ENCODE data around the gene GNPDA2.
"Not testable (repeated sequence)": the region's sequence is repeated elsewhere in the genome, so short reads cannot be mapped to it uniquely, and the experiment has no call there.

Gene GNPDA2

DNA sequence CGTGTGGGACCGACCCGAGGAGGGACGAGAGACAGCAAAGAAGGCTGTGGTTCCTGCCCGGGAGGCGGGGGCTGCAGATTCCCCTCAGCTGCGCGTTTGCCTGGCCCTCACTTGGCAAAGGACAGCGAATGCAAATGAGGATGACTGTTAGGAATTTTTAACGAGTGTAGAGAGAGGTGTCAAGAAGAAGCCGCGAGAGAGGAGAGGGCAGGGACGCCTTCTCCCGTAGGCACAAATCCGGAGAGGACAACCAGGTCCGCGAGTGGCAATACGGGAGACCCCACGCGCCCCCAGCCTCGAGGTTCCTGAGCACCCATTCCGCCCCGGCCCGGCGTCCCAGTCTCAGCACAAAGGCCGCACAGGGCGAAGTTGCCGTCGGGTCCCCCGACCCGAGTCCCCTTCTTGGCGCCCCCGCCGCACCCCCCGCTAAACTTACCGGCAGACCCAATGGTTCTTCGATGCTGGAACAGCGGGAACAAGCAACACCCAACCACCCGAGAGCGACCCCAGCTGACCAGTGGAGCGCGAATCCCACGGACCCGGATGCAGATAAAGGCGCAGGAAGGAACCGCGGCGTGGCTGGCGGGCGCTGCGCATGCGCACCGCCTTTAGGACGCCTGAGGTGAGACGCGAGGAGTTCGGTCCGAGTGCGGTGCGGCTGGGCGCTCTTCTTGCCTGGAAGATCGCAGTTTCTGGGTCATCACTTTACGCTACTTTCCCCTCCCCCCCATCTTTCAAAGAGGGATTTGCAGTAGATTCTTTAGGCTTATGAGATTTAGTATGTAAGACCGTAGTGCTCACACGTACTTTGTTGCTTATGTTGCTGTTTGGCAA lies at the start of gene GNPDA2:
Gene GNPDA2 (minus strand): TSS at position 519 of the 834 bp plus-strand sequence. CDS start 4,349 bp downstream, outside the sequence.
- DNase-seq (ENCODE audit: low read depth in 2 of 2, low spot score in 1 of 2), result peak; percentile 45 to 60

DNA sequence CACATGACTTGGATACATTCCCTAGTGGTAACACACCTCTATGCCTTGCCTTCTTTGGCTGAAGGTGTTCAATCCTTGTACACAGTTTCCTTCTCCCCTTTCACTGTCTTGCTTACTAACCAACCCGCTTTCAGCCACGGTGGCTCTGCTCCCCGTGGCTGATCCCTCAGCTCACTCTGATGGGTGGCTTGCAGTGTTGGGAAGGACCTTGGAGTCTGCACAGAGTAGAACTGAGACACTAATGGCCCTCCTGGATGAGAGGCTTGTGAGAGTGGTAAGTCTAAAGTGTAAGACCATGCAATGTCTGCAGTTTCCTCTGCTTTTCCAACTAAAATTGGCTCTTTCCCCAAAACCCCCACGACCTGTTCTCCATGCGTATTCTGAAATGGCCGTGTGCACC lies 46.0 kb upstream of the GNPDA2 start:
- DNase-seq (ENCODE audit: low read depth in 2 of 2, low spot score in 1 of 2), result no peak

DNA sequence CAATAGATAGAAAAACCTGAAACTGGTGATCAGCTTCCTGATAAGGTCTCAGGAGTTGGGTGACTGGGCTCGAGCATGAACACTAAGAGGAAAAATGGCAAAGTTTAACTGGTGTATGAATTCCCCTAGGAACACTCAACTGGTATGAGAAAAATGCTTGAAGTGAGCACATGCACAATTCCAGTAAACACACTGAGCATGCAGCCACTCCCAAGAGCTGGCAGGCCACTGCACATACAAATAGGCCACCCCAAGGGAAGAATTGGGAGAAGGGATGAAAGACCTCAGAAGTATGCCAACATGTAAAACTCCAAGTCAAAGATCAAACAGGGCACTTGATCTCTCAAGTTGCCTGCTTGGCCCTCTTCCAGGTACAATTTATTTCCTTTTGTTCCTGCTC lies 45.4 kb upstream of the GNPDA2 start:
- no peak for DNase-seq (ENCODE audit: low read depth in 2 of 2, low spot score in 1 of 2)

DNA sequence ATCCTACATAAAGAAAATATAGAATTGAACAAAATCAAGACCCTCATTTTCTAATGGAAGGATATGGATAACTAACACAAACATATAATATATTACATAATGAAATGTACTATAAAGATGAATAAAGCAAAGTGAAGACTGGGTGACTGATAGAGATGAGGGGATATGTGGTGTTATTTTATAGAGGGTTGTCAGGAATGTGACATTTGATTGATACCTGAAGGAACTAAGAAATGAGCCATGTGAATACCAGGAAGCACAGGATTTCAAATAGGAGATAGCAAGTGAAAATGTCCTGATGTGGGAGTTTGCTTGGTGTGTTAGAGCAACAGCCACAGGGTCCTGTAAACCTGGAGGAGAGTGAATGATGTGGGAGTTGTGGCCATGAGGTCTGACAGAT lies 40.1 kb upstream of the GNPDA2 start:
- DNase-seq (ENCODE audit: low read depth in 2 of 2, low spot score in 1 of 2), result no peak

DNA sequence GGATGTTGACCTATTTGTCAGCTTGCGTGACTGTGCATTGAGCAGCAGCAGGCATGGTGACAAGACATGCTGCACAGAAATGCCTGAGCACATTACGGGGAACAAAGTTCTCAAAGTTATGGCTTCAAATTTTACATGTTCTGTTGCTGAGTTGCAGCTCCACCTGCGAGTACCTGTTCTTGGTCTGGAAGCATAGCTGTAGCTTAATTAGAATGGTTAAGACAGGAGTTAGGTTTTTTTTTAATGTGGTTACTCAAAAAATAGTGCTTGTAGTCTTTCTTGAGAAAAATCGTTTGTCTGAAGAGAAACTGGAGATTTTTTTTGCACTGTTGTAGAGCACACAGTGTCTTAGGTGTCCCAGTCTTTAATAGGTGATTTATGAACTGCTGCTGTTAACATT lies 38.8 kb upstream of the GNPDA2 start:
- DNase-seq (ENCODE audit: low read depth in 2 of 2, low spot score in 1 of 2), result no peak

DNA sequence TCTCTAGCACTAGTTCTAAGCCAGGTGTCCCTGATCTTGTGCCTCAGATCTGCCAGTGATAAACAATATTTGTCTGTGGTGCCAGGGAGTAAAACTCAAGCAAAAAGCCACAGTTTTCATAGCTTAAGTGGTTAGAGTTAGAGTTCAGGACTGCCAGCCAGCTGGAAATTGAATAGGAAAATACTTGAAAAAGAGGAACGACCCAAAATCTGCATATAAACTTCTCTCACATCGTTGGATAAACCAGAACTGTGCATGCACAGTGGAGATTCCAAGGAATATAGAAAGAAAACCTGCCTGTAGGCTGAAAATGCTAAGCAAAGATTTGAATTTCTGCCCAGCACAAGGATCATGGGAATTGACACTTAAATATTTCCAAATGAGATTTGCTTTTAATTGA lies 35.0 kb upstream of the GNPDA2 start:
- DNase-seq (ENCODE audit: low read depth in 2 of 2, low spot score in 1 of 2), result no peak

DNA sequence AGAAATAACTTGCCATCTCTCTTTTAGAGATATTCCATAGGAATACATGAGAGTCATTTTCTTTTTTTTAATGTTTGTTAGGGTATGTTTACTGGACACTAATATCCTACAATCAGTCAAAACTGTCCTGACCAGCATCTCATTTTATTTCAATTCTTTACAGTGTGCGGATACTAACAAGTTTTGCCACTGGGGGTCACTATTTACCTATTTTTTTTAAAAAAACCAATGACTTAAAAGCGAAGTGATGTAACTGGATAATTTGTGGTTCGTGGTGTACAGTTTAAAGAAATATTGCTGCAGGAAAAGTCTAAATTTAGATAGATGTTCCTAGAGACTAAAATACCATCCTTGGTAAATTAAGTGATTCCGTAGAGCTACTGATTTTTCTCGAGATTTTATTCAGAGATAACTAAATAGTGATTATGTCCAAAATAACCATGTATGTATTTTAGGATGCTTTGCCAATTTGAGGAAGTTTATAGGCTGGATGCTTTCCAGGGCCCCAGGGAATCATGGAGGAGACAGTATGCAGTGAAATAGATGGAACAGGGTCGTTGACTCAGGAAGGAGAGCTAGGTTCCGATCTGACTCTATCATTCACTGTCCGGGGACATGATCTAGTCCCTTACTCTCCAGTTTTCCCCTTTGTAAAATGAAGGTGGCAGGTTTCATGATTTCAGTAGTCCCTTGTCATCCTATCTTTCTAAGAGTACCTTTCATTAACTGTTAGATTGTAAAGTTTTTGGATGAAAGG lies 34.0 kb upstream of the GNPDA2 start:
- no peak for DNase-seq (ENCODE audit: low read depth in 2 of 2, low spot score in 1 of 2)

DNA sequence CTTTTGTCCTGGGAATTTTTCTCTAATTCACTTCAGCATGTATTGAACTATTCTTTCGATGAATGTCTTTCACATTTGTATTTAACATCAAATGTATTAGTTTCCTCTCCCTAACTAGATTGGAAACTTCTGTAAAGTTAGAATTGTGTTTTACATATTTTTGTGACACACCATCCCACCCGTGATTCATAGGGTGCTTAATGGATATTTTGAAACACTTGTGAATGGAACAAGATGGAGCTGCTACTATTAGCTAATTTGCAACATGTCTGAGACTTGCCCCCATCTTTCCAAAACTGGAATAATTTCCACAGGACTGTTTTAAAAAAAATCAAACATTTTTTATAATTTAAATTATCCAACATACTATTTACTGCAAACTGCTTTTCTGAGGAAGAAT lies 30.2 kb upstream of the GNPDA2 start:
- DNase-seq (ENCODE audit: low read depth in 2 of 2, low spot score in 1 of 2), result no peak

DNA sequence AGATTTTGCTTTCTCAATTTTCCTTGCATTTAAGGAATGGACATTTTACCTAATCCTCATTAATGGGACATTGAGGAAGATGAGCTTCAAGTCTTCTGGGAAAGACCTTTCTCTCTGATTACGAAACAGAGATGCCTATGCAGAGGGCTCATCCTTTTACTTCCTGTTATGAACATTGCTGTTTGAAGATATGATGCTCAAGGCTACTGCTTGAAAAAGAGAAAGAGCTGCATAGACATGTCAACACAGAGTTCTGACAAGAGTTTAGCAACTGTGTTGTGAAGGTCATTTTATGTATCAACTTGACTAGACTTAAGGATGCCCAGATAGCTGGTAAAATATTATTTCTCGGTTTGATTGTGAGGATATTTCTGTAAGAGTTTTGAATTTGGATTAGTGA lies 13.8 kb upstream of the GNPDA2 start:
- DNase-seq (ENCODE audit: low read depth in 2 of 2, low spot score in 1 of 2), result no peak

DNA sequence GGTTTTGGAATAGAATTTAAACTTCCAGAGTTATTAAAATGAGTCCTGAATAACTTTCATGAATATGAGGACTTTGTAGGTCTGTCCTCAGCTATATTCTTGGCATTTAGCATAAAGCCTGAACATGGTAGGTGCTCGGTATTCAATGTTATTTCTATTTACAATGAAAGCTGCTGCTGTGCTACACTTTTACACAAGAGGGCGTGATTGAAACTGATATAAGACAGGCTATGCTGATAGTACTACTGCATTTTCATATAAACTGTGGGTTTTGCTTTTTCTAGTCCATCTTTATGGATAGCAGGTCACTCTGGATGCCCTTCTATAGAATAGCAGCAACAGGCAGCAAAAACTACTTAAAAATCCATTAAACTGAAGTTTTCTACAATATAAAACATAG lies 12.3 kb upstream of the GNPDA2 start:
- no peak for DNase-seq (ENCODE audit: low read depth in 2 of 2, low spot score in 1 of 2)

DNA sequence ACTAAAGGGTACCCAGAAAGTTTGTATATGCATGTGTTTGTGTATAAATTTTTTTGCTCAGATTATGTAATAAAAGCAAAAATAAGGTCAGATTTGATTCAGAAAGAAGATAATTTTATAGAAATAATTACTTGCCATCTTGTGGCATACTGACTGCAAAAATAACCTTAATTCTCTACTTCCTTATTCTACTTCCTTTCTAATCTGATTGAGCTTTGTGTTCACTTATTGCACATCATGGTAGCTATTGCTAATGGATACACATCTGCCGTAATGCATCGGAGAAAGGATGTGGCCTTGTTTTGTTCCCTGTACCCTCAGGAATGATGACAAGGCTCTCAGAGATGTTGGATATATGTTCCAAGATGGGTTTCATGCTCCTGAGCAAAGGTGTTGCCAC lies 10.5 kb upstream of the GNPDA2 start:
- no peak for DNase-seq (ENCODE audit: low read depth in 2 of 2, low spot score in 1 of 2)

DNA sequence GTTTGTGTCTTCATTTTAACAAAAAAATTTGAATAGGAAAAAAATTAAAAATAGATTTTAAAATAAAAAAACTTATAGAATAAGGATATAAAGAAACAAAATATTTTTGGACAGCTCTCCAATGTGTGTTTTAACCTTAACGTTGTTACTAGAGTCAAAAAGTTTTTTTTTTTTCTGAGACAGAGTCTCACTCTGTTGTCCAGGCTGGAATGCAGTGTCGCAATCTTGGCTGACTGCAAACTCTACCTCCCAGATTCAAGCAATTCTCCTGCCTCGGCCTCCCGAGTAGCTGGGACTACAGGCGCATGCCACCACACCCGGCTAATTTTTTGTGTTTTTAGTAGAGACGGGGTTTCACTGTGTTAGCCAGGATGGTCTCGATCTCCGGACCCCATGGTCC lies 2.3 kb upstream of the GNPDA2 start:
- DNase-seq (ENCODE audit: low read depth in 2 of 2, low spot score in 1 of 2), result not testable (repeated sequence)

DNA sequence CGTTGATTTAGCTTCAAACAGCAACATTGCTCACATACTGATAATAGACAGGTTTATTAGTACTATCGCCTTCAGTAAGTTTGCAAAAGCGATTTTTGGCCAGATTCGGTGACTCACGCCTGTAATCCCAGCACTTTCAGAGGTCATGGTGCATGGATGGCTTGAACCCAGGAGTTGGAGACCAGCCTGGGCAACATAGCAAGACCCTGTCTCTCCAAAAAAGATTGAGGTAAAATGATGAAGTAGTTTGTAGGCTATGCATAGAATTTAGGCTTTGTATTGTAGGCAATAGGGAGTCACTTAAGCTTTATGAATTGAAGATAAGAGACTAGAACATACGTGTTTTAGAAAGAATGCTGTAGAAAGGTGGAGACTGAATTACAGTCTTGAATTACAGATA lies 1.1 kb upstream of the GNPDA2 start:
- no peak for DNase-seq (ENCODE audit: low read depth in 2 of 2, low spot score in 1 of 2)

DNA sequence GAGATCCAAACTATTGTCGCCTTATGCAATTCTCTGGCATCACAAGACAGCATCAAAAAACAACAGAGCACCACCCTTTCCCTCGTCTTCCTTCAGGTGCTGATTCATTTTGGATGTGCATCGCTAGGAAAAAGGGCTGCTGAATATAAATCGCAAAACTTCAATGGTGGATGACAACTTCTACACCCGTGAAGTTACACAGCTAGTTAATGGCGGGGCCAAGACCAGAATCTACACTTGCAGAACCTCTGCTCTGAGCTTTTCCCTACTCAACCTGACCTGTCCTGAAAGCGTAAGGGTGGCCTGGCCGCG lies 674 bp downstream of the GNPDA2 start:
- no peak for DNase-seq (ENCODE audit: low read depth in 2 of 2, low spot score in 1 of 2)

DNA sequence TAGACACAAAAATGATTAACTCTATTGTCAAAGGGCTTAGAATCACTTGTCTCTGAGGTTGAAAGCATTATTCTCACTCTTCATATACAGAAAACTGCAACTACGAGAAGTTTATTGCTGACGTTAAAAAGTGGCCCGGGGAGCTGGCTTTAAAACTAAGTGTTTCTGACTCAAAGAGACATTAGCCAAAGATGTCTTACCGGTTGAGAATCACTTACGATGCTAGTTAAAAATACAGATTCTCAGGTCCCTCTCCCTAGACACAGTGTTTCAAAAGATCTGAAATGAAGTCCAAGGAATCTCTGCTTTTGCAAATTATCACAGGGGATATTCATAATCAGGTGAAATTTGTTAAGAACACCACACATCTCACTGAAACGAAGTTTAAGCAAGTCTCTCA lies 1.2 kb downstream of the GNPDA2 start:
- no peak for DNase-seq (ENCODE audit: low read depth in 2 of 2, low spot score in 1 of 2)

DNA sequence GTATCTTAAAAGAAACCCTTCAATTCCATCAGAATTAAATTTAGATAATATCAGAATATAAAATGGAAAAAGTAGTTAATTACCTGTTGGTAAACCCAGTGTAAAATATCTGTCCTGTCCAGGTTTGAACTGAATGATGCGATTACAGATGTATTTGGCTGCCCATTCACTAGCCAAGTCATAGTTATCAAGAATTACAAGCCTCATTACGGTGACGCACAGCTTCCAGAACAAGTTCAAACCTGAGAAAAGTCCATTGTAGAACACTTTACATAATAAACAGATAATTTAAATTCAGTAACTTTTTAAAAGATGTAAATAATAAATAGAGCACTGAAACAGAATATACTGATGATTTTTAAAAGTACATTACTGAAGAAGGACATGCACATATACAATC lies 4.4 kb downstream of the GNPDA2 start:
- no peak for DNase-seq (ENCODE audit: low read depth in 2 of 2, low spot score in 1 of 2)

DNA sequence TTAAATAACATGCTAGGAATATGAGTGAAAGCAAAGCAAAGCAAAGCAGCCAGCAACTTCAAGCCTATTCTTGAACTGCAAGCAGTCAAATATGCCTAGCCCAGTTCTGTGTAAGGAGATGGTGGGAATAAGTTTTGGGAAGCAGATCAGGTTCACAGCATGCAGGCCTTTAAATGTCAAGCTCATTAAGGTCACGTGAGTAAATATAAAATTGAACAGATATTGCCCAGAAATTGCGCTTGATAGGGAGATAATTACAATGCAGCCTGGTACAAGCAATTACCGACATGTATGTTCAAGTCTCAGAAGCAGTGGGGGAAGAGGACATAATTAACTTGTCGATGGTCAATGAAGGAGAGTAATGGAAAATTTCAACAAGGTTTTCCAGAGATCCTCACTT lies 6.0 kb downstream of the GNPDA2 start:
- no peak for DNase-seq (ENCODE audit: low read depth in 2 of 2, low spot score in 1 of 2)

DNA sequence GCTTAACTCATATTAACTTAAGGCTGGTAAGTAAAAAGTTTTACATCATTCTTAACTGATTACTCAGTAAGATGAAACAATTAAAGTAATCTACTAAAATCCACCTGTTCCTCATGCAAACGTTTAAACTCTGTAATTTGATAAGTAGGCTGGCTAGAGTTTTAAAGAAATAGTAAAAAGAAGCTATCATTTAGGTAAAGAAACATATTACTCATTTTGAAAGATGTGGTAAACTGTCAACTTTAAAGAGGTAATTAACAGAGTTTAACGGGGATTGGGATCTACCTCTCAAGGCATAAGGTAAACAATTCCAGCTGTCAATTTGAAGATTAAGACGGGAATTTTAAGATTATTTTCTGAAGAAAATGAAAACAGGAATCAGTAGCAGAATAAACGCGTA lies 9.8 kb downstream of the GNPDA2 start:
- DNase-seq (ENCODE audit: low read depth in 2 of 2, low spot score in 1 of 2), result no peak

DNA sequence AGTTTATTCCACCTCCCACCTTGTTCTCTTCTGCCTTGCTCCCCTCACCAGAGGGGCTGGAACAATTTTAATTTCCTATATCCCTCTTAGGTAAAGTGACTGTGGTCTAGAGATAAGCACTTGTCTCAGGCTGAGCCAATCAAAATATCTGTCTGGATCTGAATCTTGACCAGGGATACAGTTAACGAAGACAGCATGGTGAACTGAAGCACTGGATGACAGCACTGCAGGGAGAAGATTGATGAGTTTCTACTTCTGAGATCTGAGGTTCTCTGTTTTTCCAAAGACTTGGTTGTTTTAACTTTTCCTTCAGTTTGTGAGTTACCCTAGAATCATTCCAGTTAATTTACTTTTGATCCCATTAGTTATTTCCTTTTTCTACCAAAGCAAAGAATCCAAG lies 13.2 kb downstream of the GNPDA2 start:
- DNase-seq (ENCODE audit: low read depth in 2 of 2, low spot score in 1 of 2), result no peak

DNA sequence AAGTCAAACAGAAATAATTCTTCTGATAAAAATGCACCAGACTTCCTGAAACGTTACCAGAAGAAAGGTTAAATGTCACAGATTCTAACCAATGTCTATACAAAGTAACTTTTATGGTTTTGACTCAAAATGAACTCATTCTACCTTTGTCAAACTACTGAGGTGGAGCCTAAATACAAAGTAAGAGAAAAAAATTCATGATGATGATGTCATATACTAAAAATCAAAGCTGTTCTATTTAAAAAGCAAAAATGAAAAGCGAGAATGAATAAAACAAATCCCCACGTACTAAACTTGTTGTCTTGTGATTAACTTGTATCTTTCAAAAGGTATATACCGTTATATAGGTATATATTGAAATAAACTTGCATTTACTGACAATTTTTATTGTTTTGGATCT lies 21.7 kb downstream of the GNPDA2 start:
- DNase-seq (ENCODE audit: low read depth in 2 of 2, low spot score in 1 of 2), result no peak

DNA sequence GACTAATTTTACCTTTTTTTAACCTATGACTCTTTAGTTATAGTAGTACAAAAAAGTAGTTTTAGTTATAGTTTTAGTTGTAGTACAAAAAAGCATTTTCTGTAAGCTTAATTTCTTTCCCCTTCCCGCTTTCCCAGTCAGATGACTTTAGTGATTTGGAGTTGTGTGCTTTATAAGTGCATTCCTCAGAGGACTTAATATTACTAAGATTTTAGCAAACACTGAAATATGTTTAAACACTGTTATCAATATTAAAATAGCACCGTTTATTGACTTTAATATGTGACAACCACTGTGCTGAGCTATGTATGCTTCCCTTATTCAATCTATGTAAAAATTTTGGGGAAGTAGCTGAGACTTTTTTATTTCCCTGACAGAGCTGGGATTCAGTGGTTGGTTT lies 25.3 kb downstream of the GNPDA2 start:
- DNase-seq (ENCODE audit: low read depth in 2 of 2, low spot score in 1 of 2), result no peak

DNA sequence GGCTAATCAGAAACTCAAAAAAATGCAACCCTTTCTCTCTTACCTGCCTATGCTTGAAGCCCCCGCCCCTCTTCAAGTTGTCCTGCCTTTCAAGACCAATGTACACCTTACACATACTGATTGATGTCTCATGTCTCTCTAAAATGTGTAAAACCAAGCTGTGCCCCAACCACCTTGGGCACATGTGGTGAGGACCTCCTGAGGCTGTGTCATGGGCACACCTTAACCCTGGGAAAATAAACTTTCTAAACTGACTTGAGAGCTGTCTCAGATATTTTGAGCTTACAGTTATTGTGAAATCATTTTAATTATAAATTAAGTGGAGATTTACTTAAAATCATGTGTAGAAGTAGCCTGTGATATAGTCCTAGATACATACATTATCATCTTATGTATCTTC lies 25.9 kb downstream of the GNPDA2 start:
- DNase-seq (ENCODE audit: low read depth in 2 of 2, low spot score in 1 of 2), result no peak

DNA sequence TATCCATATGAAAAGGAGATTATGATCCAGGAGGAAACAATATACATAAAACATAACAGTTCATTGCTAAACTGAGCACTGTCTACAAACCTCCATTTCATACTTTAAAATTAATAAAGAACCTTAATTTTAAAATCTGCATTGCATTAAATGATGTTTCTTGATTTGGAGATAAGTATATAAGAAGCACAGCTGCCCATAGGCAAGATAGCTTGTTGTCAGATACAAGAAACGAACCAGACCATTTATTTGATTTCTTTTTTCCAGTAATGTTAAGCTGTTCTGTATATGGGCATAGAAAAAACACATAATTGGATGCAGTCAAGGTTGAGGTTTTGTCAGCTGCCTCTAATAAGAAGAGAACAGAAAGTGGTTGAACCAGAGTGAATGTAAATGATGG lies 41.7 kb downstream of the GNPDA2 start:
- no peak for DNase-seq (ENCODE audit: low read depth in 2 of 2, low spot score in 1 of 2)

Measured in stimulated activated CD8-positive, alpha-beta memory T cell treated with anti-CD3 and anti-CD28 coated beads, Interleukin-4, amount 100 ng/mL, for 4 hours (primary cell).